Measurements from ENCODE around the gene EFNA5.

The EFNA5 gene

DNA sequence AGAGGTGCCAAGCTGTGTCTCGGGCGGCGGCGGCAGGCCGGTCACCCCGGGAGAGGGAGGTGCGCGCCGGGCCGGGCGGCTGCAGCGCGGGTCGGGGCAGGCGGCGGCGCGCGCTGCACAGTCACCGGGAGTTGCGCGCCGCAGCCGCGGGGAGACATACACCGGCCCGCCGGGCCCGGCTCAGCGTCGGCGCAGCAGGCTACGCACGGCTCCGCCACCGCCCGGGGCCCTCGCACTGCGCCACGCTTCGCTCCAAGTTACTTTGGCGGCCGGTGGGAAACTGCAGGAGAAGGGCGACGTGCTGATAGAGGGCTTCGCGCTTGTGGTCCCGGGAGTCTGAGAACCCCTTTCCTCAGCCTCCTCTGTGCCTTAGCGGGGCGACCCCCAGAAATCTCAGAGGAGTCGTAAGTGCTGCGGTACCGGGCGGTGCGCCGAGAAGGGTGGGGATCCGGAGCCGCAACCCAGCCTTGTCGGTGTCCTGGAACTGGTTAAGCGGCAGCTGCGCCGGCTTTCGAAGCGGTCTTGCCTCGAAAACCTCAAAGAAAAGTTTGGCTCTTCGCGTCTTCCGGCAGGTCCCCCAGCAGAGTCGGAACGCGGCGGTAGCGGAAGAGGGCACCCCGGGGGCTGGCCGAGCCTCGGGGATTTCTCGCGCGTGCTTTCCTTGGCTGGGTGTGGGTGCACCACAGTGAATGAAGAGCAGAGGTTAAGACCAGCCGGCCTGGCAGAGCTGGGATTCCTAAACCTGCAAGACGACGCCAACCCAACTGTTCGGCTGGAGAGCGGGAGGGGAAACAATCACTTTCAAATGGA, at the start of gene EFNA5:
Gene EFNA5 (minus strand): TSS at position 6 of the 810 bp plus-strand sequence.
- peaks cover 38% of the 10 kb centered on the region for H3K4me1 Mint-ChIP-seq
- no peaks in the 10 kb centered on the region for H3K36me3 Mint-ChIP-seq
- ATAC-seq = peak; percentile 18
- peak within 1 kb of the TSS; percentile 81 for H3K4me3 Mint-ChIP-seq
- H3K27me3 Mint-ChIP-seq = peaks cover 78% of the 10 kb centered on the region
- H3K9me3 Mint-ChIP-seq = no peaks in the 10 kb centered on the region
- H3K27ac Mint-ChIP-seq = no peak within 1 kb of the TSS

DNA sequence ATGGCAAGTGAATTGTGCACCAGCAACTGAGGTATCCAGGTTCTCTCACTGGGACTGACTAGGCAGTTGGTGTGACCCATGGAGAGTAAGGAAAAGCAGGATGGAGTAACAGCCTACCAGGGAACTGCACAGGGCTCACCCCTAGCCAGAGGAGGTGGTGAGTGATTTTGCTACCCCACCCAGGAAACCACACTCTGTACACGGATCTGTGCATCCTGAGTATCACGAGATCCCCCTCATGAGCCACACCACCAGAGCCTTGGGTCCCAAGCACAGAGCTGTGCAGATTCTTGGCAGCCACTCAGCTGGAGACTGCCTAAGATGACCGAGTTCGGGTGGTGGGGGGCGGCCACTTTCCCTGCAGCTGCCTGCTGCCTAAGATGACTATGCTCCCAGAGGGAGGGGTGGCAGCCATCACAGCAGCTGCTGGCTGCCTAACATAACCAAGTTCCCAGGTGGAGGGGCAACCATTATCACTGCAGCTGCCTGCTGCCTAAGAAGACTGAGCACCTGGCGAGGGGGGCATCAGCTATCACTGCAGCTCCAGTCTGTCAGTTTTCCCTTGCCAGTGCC, 48.4 kb upstream of the EFNA5 start:
- no peak for ATAC-seq
- peaks cover 27% of the 10 kb centered on the region for H3K9me3 Mint-ChIP-seq
- H3K27me3 Mint-ChIP-seq = no peaks in the 10 kb centered on the region
- no peaks in the 10 kb centered on the region for H3K4me1 Mint-ChIP-seq
- H3K27ac Mint-ChIP-seq = no peak overlapping the region
- no peak overlapping the region for H3K4me3 Mint-ChIP-seq
- no peaks in the 10 kb centered on the region for H3K36me3 Mint-ChIP-seq

DNA sequence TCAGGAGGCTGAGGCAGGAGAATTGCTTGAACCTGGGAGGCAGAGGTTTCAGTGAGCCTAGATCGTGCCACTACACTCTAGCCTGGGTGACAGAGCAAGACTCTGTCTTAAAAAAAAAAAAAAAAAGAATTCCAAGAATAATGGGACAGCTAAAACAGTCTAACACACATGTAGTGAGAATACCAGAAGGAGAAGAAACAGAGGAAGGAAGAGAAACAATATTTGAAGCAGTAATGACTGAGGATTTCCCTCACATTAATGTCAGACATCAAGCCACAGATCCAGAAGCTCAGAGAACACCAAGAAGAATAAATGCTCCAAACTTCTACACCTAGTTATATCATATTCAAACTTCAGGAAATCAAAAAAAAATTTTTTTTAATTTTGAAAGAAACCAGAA, 47.1 kb upstream of the EFNA5 start:
- no peaks in the 10 kb centered on the region for H3K4me1 Mint-ChIP-seq
- H3K27me3 Mint-ChIP-seq = no peaks in the 10 kb centered on the region
- no peak for ATAC-seq
- peaks cover 27% of the 10 kb centered on the region for H3K9me3 Mint-ChIP-seq
- no peak overlapping the region for H3K27ac Mint-ChIP-seq
- H3K4me3 Mint-ChIP-seq = no peak overlapping the region
- no peaks in the 10 kb centered on the region for H3K36me3 Mint-ChIP-seq

DNA sequence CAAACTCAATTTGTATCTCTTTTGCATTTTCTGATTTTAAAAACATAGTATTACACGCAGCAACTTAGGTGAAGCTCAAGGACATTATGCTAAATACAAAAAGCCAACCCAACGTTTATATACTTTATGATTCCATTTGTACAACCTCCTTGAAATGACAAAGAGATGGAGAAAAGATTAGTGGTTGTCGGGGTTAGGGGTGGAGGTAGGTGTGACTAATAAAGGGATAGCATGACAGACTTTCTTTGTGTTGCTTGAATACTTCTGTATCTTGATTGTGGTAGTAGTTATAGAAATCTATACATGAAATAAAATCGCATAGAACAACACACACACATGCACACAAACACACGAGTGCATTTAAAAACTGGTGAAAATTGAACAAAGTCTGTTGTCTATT, 42.5 kb upstream of the EFNA5 start:
- H3K27me3 Mint-ChIP-seq = no peaks in the 10 kb centered on the region
- no peak for ATAC-seq
- peaks cover 11% of the 10 kb centered on the region for H3K9me3 Mint-ChIP-seq
- H3K36me3 Mint-ChIP-seq = no peaks in the 10 kb centered on the region
- H3K4me1 Mint-ChIP-seq = no peaks in the 10 kb centered on the region
- H3K4me3 Mint-ChIP-seq = no peak overlapping the region
- H3K27ac Mint-ChIP-seq = no peak overlapping the region

DNA sequence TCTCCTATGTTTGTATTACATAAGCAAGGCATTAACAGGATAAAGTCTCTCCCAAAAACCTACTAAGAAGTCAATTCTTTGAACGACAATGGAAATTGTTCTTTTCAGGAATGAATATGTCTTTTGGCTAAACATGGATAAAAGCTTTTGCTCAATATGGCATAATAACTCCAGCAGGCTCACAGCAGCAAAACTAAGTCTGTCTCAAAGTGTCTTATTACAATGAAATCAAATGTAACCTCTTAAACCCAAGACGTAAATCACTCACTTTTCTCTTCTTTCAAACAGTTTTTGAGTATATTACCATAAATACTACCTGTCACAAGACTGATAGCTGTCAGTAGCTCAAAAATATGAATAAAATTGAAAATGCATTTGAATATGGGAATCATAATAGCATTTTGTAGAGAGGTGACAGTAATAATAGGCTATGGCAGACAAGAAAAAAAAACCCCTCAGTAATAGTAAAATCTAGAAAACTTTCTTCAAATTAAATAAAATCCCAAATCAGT, 41.7 kb upstream of the EFNA5 start:
- no peak overlapping the region for H3K4me3 Mint-ChIP-seq
- no peaks in the 10 kb centered on the region for H3K4me1 Mint-ChIP-seq
- H3K27me3 Mint-ChIP-seq = no peaks in the 10 kb centered on the region
- peaks cover 8% of the 10 kb centered on the region for H3K9me3 Mint-ChIP-seq
- H3K36me3 Mint-ChIP-seq = no peaks in the 10 kb centered on the region
- ATAC-seq = no peak
- no peak overlapping the region for H3K27ac Mint-ChIP-seq

DNA sequence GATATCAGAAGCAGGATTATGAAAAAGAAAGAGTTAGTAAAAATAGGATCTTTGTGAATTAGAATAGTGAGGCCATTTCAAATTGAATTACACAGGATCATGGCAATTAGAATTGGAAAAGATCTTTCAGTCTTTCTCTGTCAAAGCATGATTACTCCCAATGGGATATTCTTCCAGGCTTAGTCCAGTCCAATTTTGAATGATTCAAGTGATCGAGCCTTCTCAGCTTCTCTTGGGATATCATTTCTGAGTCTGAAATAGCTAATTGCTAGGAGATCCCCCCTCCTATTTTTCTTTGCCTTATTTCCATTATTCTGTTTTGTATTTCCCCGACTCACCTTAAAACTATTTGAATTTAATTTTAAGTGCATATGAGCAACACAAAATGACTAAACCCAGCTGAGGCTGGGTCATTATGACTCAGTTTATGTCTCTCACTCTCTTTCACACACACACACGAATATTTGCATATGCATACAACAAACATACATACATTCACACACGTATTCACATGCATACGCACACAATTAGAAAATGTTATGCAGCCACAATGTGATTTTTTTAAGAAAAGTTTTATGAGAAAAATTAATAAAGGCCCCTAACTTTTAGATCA, 34.8 kb upstream of the EFNA5 start:
- no peak overlapping the region for H3K27ac Mint-ChIP-seq
- no peaks in the 10 kb centered on the region for H3K36me3 Mint-ChIP-seq
- peaks cover 3% of the 10 kb centered on the region for H3K9me3 Mint-ChIP-seq
- H3K4me1 Mint-ChIP-seq = no peaks in the 10 kb centered on the region
- no peaks in the 10 kb centered on the region for H3K27me3 Mint-ChIP-seq
- no peak overlapping the region for H3K4me3 Mint-ChIP-seq
- no peak for ATAC-seq

DNA sequence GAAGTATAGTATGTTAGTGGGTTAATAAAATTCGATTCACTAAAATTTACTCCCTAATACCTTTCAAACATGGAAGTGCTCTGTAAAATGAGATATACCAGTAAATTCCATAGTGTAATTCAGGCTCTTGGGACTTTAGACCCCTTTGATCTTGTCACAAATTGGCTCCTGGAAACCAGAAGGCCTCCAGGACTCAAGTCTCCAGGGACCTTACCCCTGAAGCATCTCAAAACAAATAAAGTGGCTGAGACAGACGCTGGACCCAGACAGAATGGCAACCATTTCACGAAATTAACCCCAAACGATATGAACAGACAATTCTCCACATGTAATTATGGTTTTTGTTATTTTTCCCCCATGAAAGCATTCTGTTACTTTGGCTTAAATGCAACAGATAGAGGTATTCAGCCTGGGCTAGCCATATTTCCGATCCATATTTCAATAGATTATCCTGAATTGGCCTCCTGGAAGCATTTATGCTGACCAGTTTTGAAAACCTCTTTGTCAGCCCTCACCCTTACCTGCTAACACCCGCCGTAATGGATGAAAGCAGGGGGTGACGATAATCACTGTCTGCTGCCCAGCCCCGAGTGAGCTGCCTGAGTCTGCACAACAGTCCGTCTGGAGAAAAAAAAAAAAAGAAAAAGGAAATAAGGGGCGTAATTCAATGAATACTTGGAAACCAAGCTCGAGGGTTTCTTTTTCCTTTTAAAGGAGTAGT, 34.1 kb upstream of the EFNA5 start:
- Mint-ChIP-seq H3K27ac (no peak overlapping the region), H3K9me3 (peaks cover 3% of the 10 kb centered on the region), H3K4me1 (no peaks in the 10 kb centered on the region), H3K36me3 (no peaks in the 10 kb centered on the region), H3K4me3 (no peak overlapping the region), H3K27me3 (no peaks in the 10 kb centered on the region)
- ATAC-seq = no peak

DNA sequence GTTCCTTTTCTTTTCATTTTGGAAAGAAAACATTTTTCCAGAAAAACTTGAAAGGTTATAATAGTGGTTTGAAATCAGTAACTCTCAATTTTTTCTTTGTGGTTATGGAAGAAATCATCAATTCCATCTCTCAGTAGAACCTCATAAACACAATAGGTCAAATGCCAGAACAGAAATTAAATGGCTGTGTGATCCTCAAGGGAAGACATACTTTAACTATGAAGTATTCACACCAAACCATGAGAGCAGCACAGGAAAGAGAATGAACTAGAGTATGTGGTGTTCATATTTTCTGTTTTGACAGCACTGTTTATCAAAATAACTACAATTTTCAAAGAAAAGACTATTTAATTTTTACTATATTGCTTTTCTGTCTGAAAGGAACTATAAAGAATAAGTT, 29.7 kb upstream of the EFNA5 start:
- no peaks in the 10 kb centered on the region for H3K9me3 Mint-ChIP-seq
- no peaks in the 10 kb centered on the region for H3K36me3 Mint-ChIP-seq
- no peaks in the 10 kb centered on the region for H3K4me1 Mint-ChIP-seq
- H3K27me3 Mint-ChIP-seq = no peaks in the 10 kb centered on the region
- no peak overlapping the region for H3K27ac Mint-ChIP-seq
- ATAC-seq = no peak
- no peak overlapping the region for H3K4me3 Mint-ChIP-seq

DNA sequence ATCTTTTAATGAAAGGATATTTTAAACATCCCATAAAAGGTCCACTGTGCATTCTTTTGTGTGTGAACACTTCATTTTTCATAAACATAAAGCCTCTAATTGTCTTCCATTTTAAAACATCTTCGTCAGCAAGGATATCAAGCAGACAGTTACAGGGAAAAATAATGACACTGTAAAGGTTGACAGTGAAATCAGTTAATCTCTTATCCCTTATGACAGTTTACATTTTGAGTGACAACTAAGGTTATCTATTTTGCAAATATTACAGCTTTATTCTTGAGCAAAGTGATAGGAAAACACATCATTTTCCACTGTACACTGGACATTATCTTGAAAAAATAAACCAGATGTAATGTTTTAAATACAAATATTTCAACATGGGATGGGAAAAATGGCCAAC, 28.7 kb upstream of the EFNA5 start:
- Mint-ChIP-seq H3K9me3 (no peaks in the 10 kb centered on the region), H3K4me1 (no peaks in the 10 kb centered on the region), H3K36me3 (no peaks in the 10 kb centered on the region), H3K27ac (no peak overlapping the region), H3K4me3 (no peak overlapping the region), H3K27me3 (no peaks in the 10 kb centered on the region)
- no peak for ATAC-seq

DNA sequence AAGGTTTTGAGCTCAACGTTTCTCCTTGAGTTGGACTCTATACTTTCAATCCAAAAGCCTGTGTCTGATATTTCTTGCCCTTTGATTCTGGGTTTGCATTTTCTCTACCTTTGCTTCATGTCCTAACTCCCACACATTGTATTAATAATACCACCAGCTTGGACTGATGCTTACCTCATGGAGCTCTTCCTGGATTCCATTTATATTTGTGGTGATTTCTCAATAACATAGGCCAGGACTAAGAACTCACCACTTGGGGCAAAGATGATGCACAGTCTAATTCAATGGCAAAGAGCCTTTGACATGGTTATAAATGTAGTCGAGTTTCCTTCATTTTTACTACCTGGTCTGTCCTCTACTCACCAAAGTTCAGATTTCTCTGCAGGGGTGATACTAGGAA, 27.5 kb upstream of the EFNA5 start:
- Mint-ChIP-seq H3K27me3 (no peaks in the 10 kb centered on the region), H3K4me3 (no peak overlapping the region), H3K36me3 (no peaks in the 10 kb centered on the region), H3K9me3 (peaks cover 5% of the 10 kb centered on the region), H3K27ac (no peak overlapping the region), H3K4me1 (no peaks in the 10 kb centered on the region)
- no peak for ATAC-seq

DNA sequence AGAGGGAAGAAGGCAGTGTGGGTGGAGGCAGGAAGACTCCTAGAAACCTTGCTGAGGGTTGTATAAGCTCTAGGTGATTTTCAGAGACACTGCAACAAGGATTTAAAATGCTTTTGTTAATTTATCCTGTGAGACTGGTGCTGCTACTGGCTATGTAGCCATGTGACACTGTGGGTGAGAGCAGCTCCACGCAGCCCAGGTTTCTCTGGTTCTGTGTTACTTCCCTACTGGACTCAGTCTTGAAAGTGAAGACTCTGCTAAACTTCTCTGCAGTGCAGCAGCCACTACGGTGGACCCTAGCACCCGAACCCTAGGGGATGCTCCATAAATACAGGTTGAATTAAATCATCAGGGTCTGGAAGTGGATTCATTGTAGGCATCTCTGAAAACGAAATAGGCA, 25.8 kb upstream of the EFNA5 start:
- no peaks in the 10 kb centered on the region for H3K27me3 Mint-ChIP-seq
- ATAC-seq = peak; percentile 42
- no peaks in the 10 kb centered on the region for H3K4me1 Mint-ChIP-seq

DNA sequence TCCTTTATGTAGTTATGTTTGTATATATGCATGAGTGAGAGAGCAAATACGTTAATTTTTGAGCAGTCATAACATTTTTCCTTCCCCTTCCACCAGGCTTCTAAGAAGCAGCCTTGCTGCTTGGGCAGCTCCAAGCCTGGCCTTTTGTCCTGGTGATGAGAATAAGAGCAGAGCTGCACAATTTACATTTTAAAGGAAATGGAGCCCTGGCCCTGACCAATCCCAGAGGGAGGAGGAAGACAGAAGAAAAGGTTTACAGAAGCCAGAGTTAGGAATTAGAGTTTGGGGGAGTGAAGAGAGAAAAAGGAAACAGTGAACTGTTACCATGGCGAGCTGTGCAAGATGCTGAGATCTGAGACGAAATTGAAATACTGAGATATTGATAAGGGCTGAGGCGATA, 25.3 kb upstream of the EFNA5 start:
- Mint-ChIP-seq H3K9me3 (peaks cover 7% of the 10 kb centered on the region), H3K4me1 (no peaks in the 10 kb centered on the region), H3K4me3 (no peak overlapping the region), H3K27me3 (no peaks in the 10 kb centered on the region), H3K36me3 (no peaks in the 10 kb centered on the region), H3K27ac (no peak overlapping the region)
- peak; percentile 40 for ATAC-seq

More for the DNA sequence above, 25.8 kb upstream of the EFNA5 start:
- H3K27ac Mint-ChIP-seq = no peak overlapping the region
- H3K4me3 Mint-ChIP-seq = no peak overlapping the region
- peaks cover 6% of the 10 kb centered on the region for H3K9me3 Mint-ChIP-seq
- H3K36me3 Mint-ChIP-seq = no peaks in the 10 kb centered on the region

DNA sequence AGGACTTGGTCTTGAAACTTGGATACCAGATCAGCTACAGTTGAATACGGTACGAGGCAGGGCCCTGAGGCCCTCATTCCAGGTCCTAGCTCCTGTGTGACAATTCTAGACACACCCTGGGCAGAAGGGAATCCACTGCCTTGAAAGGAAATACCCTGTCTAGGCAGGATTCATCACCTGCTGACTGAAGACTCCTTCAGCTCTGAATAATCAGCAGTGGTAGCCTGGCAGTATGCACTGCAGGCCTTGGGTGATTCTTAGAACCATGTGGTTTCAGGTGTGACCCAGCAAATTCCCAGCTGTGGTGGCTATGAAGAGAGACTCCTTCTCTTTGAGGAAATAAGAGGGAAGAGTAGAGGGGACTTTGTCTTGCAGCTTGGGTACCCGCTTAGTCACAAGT, 17.2 kb upstream of the EFNA5 start:
- no peaks in the 10 kb centered on the region for H3K4me1 Mint-ChIP-seq
- H3K27me3 Mint-ChIP-seq = peaks cover 11% of the 10 kb centered on the region
- no peaks in the 10 kb centered on the region for H3K36me3 Mint-ChIP-seq
- H3K27ac Mint-ChIP-seq = no peak overlapping the region
- H3K4me3 Mint-ChIP-seq = no peak overlapping the region
- no peak for ATAC-seq
- H3K9me3 Mint-ChIP-seq = peaks cover 2% of the 10 kb centered on the region

DNA sequence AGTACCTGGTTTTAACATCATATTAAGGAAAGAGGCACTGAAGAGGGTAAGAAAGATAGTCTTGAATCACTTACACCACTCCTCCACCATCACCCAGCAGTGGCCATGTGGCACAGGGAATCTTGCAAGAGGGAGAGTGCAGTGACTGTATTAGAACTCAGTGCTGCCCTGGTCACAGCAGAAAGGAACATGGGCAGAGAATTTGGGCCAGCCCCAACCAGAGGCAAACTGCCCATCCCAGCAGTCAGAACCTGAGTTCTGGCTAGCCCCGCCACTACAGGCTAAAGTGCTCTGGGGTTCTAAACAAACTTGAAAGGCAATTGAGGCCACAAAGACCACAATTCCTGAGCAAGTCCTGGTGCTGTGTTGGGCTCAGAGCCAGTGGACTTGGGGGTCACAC, 16.7 kb upstream of the EFNA5 start:
- Mint-ChIP-seq H3K27me3 (peaks cover 13% of the 10 kb centered on the region), H3K9me3 (peaks cover 2% of the 10 kb centered on the region), H3K27ac (no peak overlapping the region), H3K4me1 (no peaks in the 10 kb centered on the region), H3K4me3 (no peak overlapping the region), H3K36me3 (no peaks in the 10 kb centered on the region)
- ATAC-seq = peak; percentile 12

DNA sequence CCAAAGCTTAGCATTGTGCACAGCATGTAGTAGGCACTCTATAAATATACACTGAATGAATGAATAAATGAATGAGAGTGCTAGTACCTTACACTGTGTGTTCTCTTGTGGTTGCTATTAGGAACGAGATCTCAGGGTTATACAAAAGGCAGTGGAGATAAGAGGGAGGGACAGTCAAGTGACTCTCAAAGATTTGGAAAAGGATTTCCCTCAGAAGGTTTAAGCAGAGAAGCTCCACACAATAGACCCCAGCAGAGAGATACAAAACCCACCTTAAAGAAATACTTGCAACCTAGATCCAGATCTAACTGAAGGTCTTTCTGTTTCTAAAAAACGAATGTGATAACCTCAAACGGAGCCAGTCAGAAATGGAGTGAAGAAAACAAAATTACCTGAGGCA, 11.8 kb upstream of the EFNA5 start:
- peaks cover 23% of the 10 kb centered on the region for H3K27me3 Mint-ChIP-seq
- H3K4me1 Mint-ChIP-seq = no peaks in the 10 kb centered on the region
- no peaks in the 10 kb centered on the region for H3K36me3 Mint-ChIP-seq
- no peak overlapping the region for H3K27ac Mint-ChIP-seq
- no peaks in the 10 kb centered on the region for H3K9me3 Mint-ChIP-seq
- H3K4me3 Mint-ChIP-seq = no peak overlapping the region
- ATAC-seq = no peak

Data from stimulated activated memory B cell treated with anti-CD40 and anti-IgM and Interleukin-4, amounts not matched to agents 10 μg/mL and 1 μg/mL and 100 μg/mL, for 72 hours (primary cell).